ENCODE measurements around the gene PGM5.

- no peak for TF ChIP-seq CTCF (IDR thresholded peaks at IDR 0.05 in 4 of 5, conservative IDR thresholded peaks at IDR 0.05 in 1 of 5)
- no peak for TF ChIP-seq POLR2A (IDR thresholded peaks at IDR 0.05)
These were observed 113.7 kb downstream of the PGM5 start for GRCh38 chr9:68470067-68470466.

All from gastrocnemius medialis (tissue), 4 donors.